HEK293T (cell line): ENCODE data around the gene BID.

Experiments used
- CTCF ChIA-PET: fragments of 350-600 bp; formaldehyde crosslinking; extraction: SDS; loops from one replicate; lab custom pipeline; 2021; ENCODE audit warnings: antibody characterized with exemption, inconsistent platforms; lab: Yijun Ruan, JAX
- POLR2A ChIA-PET: fragments of 350-600 bp; formaldehyde crosslinking; extraction: SDS; loops from one replicate; lab custom pipeline; 2020; ENCODE audit warnings: antibody characterized with exemption, inconsistent platforms; lab: Yijun Ruan, JAX
- DNase-seq: peaks from one replicate; pipeline ENCODE4 v3.0.0; 2012; ENCODE audit warnings: mixed read lengths; ENCODE audit errors: extremely low spot score
- ARNT ChIP-seq: fragments of 450-650 bp; IDR thresholded peaks from 2 replicates; pipeline ENCODE4 v1.6.1; 2017; ENCODE audit warnings: mild to moderate bottlenecking
- BHLHE40 ChIP-seq: fragments of 450-650 bp; IDR thresholded peaks from 2 replicates; pipeline ENCODE4 v1.6.1; 2016; ENCODE audit warnings: mild to moderate bottlenecking, moderate library complexity, borderline replicate concordance
- CTBP1 ChIP-seq: fragments of 450-650 bp; IDR thresholded peaks from 2 replicates; pipeline ENCODE4 v1.6.1; 2016; ENCODE audit warnings: borderline replicate concordance
- ELF4 ChIP-seq: fragments of 450-650 bp; IDR thresholded peaks from 2 replicates; pipeline ENCODE4 v1.6.1; 2017; ENCODE audit warnings: antibody characterized with exemption
- FOXA1 ChIP-seq: fragments of 450-650 bp; IDR thresholded peaks from 2 replicates; pipeline ENCODE4 v1.6.1; 2016; ENCODE audit warnings: mild to moderate bottlenecking
- FOXK2 ChIP-seq: fragments of 450-650 bp; IDR thresholded peaks from 2 replicates; pipeline ENCODE4 v1.6.1; 2016; ENCODE audit warnings: mild to moderate bottlenecking
- FOXM1 ChIP-seq: fragments of 450-650 bp; IDR thresholded peaks from 2 replicates; pipeline ENCODE4 v1.6.1; 2017; ENCODE audit warnings: mild to moderate bottlenecking, borderline replicate concordance
- HDGF ChIP-seq: fragments of 450-650 bp; IDR thresholded peaks from 2 replicates; pipeline ENCODE4 v1.6.1; 2017; ENCODE audit warnings: antibody characterized with exemption, borderline replicate concordance
- L3MBTL2 ChIP-seq: fragments of 450-650 bp; conservative IDR thresholded peaks from 2 replicates; pipeline ENCODE4 v1.6.1; 2016; ENCODE audit warnings: mild to moderate bottlenecking
- LEF1 ChIP-seq: fragments of 450-650 bp; IDR thresholded peaks from 2 replicates; pipeline ENCODE4 v1.6.1; 2017; ENCODE audit warnings: mild to moderate bottlenecking, borderline replicate concordance
- NFRKB ChIP-seq: fragments of 450-650 bp; IDR thresholded peaks from 2 replicates; pipeline ENCODE4 v1.6.1; 2016; ENCODE audit warnings: mild to moderate bottlenecking, moderate library complexity
- PKNOX1 ChIP-seq: fragments of 450-650 bp; IDR thresholded peaks from 2 replicates; pipeline ENCODE4 v1.6.1; 2016
- SP1 ChIP-seq: fragments of 450-650 bp; IDR thresholded peaks from 2 replicates; pipeline ENCODE4 v1.6.1; 2017
- SUZ12 ChIP-seq: fragments of 450-650 bp; IDR thresholded peaks from 2 replicates; pipeline ENCODE4 v1.6.1; 2016; ENCODE audit warnings: mild to moderate bottlenecking
- TARDBP ChIP-seq: fragments of 450-650 bp; IDR thresholded peaks from 2 replicates; pipeline ENCODE4 v1.6.1; 2016
- ZNF384 ChIP-seq: fragments of 450-650 bp; IDR thresholded peaks from 2 replicates; pipeline ENCODE4 v1.6.1; 2016

Gene BID

GRCh38 chr22:17724678-17725499 is 49.4 kb downstream of the BID start:
- TF ChIP-seq ZNF384 = no peak
- no peak for TF ChIP-seq SP1
- TF ChIP-seq ARNT = no peak
- no peak for TF ChIP-seq BHLHE40
- TF ChIP-seq PKNOX1 = no peak
- TF ChIP-seq FOXM1 = no peak
- no peak for TF ChIP-seq ELF4
- no peak for TF ChIP-seq TARDBP
- no peak for TF ChIP-seq FOXK2
- DNase-seq = no peak
- POLR2A ChIA-PET = no interaction called here
- CTCF ChIA-PET = no interaction called here

DNA sequence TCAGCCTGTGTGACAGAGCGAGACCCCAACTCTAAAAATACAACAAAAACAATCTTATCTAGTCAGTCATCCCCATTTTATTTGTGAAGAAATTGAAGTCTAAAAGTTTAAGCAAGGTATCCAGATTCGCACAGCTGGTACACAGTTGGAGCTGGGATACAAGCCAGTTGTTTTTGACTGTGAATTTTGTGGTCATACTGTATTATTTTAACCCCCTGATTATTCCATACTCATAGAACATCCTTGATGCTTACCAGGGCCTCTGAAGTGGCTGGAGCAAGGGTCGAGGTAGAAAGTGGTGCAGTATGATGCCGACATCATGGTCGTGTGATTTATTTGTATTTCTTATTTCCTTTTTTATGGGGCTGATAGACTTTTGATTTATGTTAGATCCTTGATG is 50.0 kb downstream of the BID start:
- no peak for TF ChIP-seq FOXM1
- TF ChIP-seq PKNOX1 = peak; percentile 39; the same call in 1 of the 2 replicates
- POLR2A ChIA-PET = no interaction called here
- CTCF ChIA-PET = no interaction called here

DNA sequence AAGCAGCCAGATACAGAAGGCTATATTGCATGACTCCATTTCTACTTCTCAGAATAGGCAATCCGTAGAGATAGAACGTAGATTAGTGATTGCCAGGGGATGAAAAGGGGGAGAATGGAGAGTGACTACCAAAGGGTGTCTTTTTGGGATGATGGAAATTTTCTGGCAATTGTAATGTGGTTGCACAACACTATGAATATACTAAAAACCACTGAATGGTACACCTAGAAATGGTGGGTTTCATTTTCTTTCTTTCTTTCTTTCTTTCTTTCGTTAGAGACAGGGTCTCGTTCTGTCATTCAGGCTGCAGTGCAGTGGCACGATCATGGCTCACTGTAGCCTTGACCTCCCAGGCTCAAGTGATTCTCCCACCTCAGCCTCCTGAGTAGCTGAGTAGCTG is 54.4 kb downstream of the BID start:
- TF ChIP-seq CTBP1 (no peak), PKNOX1 (no peak), ZNF384 (no peak), NFRKB (no peak), L3MBTL2 (no peak), HDGF (no peak), SUZ12 (no peak), BHLHE40 (no peak), FOXM1 (no peak), ELF4 (no peak), SP1 (no peak), FOXK2 (no peak), FOXA1 (no peak), ARNT (no peak), TARDBP (no peak), LEF1 (no peak)
- CTCF ChIA-PET = no interaction called here
- POLR2A ChIA-PET = no interaction called here
- no peak for DNase-seq

More for the DNA sequence above, 50.0 kb downstream of the BID start:
- no peak for DNase-seq

- ChIA-PET POLR2A (no interaction called here), CTCF (no interaction called here)
- DNase-seq = no peak
- no peak for TF ChIP-seq LEF1
- TF ChIP-seq NFRKB = no peak
- no peak for TF ChIP-seq ELF4
- TF ChIP-seq SUZ12 = no peak
- no peak for TF ChIP-seq FOXA1
- TF ChIP-seq HDGF = no peak
Measured at GRCh38 chr22:17717708-17718107, 56.6 kb downstream of the BID start.

GRCh38 chr22:17716529-17716928 is 57.7 kb downstream of the BID start:
- TF ChIP-seq ZNF384 (no peak), PKNOX1 (no peak), FOXA1 (no peak), ARNT (no peak), SP1 (no peak), NFRKB (no peak)
- no peak for DNase-seq
- POLR2A ChIA-PET = no interaction called here
- CTCF ChIA-PET = no interaction called here

DNA sequence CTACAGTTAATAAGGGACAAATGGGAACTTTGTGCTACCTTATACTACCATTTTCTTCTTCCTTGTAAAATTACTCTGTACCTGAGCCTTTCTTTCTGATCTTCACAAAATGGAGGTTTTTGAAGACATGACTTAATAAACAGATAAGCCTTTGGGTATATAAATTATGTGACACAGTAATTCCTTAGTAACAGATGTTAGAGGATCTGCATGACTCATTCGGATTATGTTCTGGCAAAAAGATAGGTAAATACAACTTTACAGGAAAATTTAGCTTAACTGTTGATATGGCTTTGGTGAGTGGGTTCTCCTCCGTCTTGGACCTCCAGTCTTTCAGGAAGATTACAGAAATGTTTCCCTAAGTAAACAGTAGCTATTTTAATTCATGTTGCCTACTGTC is 61.8 kb downstream of the BID start:
- no peak for TF ChIP-seq SUZ12
- TF ChIP-seq FOXA1 = no peak
- TF ChIP-seq PKNOX1 = no peak
- TF ChIP-seq ZNF384 = no peak
- TF ChIP-seq ELF4 = no peak
- no peak for TF ChIP-seq FOXK2
- no peak for TF ChIP-seq SP1
- TF ChIP-seq BHLHE40 = no peak
- TF ChIP-seq L3MBTL2 = no peak
- CTCF ChIA-PET = no interaction called here
- no peak for DNase-seq
- POLR2A ChIA-PET = no interaction called here
